OCI-LY1 (cell line): ENCODE results near the gene FGGY.

Source experiments
- H2AFZ ChIP-seq: fragments of 200-600 bp; sonication (generic), shearing (Covaris generic); 2 replicates; pipeline ENCODE4 v1.6.0; 2014; ENCODE audit warnings: antibody characterized with exemption, mild to moderate bottlenecking, low read length
- H3F3A ChIP-seq: fragments of 200-600 bp; sonication (generic), shearing (Covaris generic); 2 replicates; pipeline ENCODE4 v1.6.0; 2014; ENCODE audit warnings: mild to moderate bottlenecking, antibody characterized with exemption, low read length, moderate library complexity; ENCODE audit not compliant: insufficient read depth
- H3K27ac ChIP-seq: fragments of 200-600 bp; sonication (generic); 2 replicates; pipeline ENCODE4 v1.5.1; 2014; ENCODE audit warnings: low read length, mixed run types, mild to moderate bottlenecking, low read depth; ENCODE audit not compliant: poor library complexity, severe bottlenecking
- H3K27me3 ChIP-seq: fragments of 200-600 bp; sonication (generic); 2 replicates; pipeline ENCODE4 v1.6.0; 2014; ENCODE audit warnings: antibody characterized with exemption, mild to moderate bottlenecking, low read length, moderate library complexity; ENCODE audit not compliant: insufficient read depth
- H3K36me3 ChIP-seq: fragments of 200-600 bp; sonication (generic); 2 replicates; pipeline ENCODE4 v1.6.1; 2014; ENCODE audit warnings: mild to moderate bottlenecking, antibody characterized with exemption, low read length, moderate library complexity, mixed read lengths; ENCODE audit not compliant: insufficient read depth
- H3K4me1 ChIP-seq: fragments of 200-600 bp; sonication (generic); 2 replicates; pipeline ENCODE4 v1.5.1; 2014; ENCODE audit warnings: mild to moderate bottlenecking, low read length, moderate library complexity; ENCODE audit not compliant: insufficient read depth, severe bottlenecking
- H3K4me2 ChIP-seq: fragments of 200-600 bp; sonication (generic), shearing (Covaris generic); 2 replicates; pipeline ENCODE4 v1.6.1; 2014; ENCODE audit warnings: low read length
- H3K4me3 ChIP-seq: fragments of 200-600 bp; sonication (generic); 2 replicates; pipeline ENCODE4 v1.5.1; 2014; ENCODE audit warnings: low read length, low read depth, mild to moderate bottlenecking, mixed read lengths; ENCODE audit not compliant: poor library complexity, severe bottlenecking
- H3K79me2 ChIP-seq: fragments of 200-600 bp; shearing (Covaris generic); 2 replicates; pipeline ENCODE4 v1.6.1; 2016; ENCODE audit warnings: mixed run types, low read length, mixed read lengths; ENCODE audit not compliant: insufficient read depth
- H3K9ac ChIP-seq: fragments of 200-600 bp; sonication (generic), shearing (Covaris generic); 2 replicates; pipeline ENCODE4 v1.6.1; 2014; ENCODE audit warnings: mild to moderate bottlenecking, low read length, mixed read lengths
- H3K9me2 ChIP-seq: fragments of 200-600 bp; sonication (generic), shearing (Covaris generic); 2 replicates; pipeline ENCODE4 v1.6.1; 2014; ENCODE audit warnings: low read depth, mild to moderate bottlenecking, low read length, mixed read lengths
- H3K9me3 ChIP-seq: fragments of 200-600 bp; shearing (Covaris generic); 2 replicates; pipeline ENCODE4 v1.6.1; 2014; ENCODE audit warnings: low read length, mixed read lengths
- H4K20me1 ChIP-seq: fragments of 200-600 bp; sonication (generic), shearing (Covaris generic); 2 replicates; pipeline ENCODE4 v1.6.0; 2016; ENCODE audit warnings: mild to moderate bottlenecking, low read length; ENCODE audit not compliant: insufficient read depth
- CTCF ChIP-seq: fragments of 200-600 bp; sonication (generic), shearing (Covaris generic); IDR thresholded peaks from 2 replicates; pipeline ENCODE4 v1.5.1; 2017; ENCODE audit warnings: mild to moderate bottlenecking, antibody characterized with exemption, low read length, moderate library complexity, mixed read lengths
- EZH2 ChIP-seq: fragments of 200-600 bp; sonication (generic), shearing (Covaris generic); IDR thresholded peaks from 2 replicates; pipeline ENCODE4 v1.8.0; 2017; ENCODE audit warnings: borderline replicate concordance, mixed run types, mild to moderate bottlenecking, antibody characterized with exemption, low read length, moderate library complexity, mixed read lengths

FGGY gene

GRCh38 chr1:59396387-59396786 is 99.5 kb downstream of the FGGY start:
- Histone ChIP-seq H3K27me3 (no peaks in the 10 kb centered on the region), H3K27ac (no peak overlapping the region), H3K9ac (no peak overlapping the region), H3K4me1 (no peaks in the 10 kb centered on the region), H3K9me3 (no peaks in the 10 kb centered on the region), H3K4me2 (no peak overlapping the region), H3F3A (no peaks in the 10 kb centered on the region; the same call in 1 of the 2 replicates), H3K9me2 (no peaks in the 10 kb centered on the region), H2AFZ (no peak overlapping the region), H3K36me3 (no peaks in the 10 kb centered on the region), H3K79me2 (no peaks in the 10 kb centered on the region), H3K4me3 (no peak overlapping the region), H4K20me1 (no peaks in the 10 kb centered on the region; the same call in 1 of the 2 replicates)
- TF ChIP-seq CTCF (no peak), EZH2 (no peak)

GRCh38 chr1:59397139-59397858 is 100.4 kb downstream of the FGGY start:
- Histone ChIP-seq H3K9me2 (no peaks in the 10 kb centered on the region), H3K9me3 (no peaks in the 10 kb centered on the region), H3K4me2 (no peak overlapping the region), H3K36me3 (no peaks in the 10 kb centered on the region), H3K27ac (no peak overlapping the region), H3K4me1 (no peaks in the 10 kb centered on the region), H4K20me1 (no peaks in the 10 kb centered on the region; the same call in 1 of the 2 replicates), H3K79me2 (no peaks in the 10 kb centered on the region), H3K4me3 (no peak overlapping the region), H3F3A (no peaks in the 10 kb centered on the region; the same call in 1 of the 2 replicates), H3K27me3 (no peaks in the 10 kb centered on the region), H2AFZ (no peak overlapping the region), H3K9ac (no peak overlapping the region)
- no peak for TF ChIP-seq CTCF
- TF ChIP-seq EZH2: no peak

GRCh38 chr1:59399642-59400041 is 102.7 kb downstream of the FGGY start:
- Histone ChIP-seq H3K4me3 (no peak overlapping the region), H3K4me1 (no peaks in the 10 kb centered on the region), H3K4me2 (no peak overlapping the region), H3K27me3 (no peaks in the 10 kb centered on the region), H4K20me1 (no peaks in the 10 kb centered on the region; the same call in 1 of the 2 replicates), H3K9ac (no peak overlapping the region), H3F3A (no peaks in the 10 kb centered on the region; the same call in 1 of the 2 replicates), H2AFZ (no peak overlapping the region), H3K79me2 (no peaks in the 10 kb centered on the region), H3K27ac (no peak overlapping the region), H3K9me2 (no peaks in the 10 kb centered on the region), H3K9me3 (no peaks in the 10 kb centered on the region), H3K36me3 (no peaks in the 10 kb centered on the region)
- TF ChIP-seq CTCF: no peak
- TF ChIP-seq EZH2: no peak
